DMS114 treated with DMSO at 0.1 percent for 48 hours (cell line): Measurements from ENCODE around the gene ALDH1L1.

Experiments
- DNase-seq: peaks from one replicate; lab custom pipeline; 2025; ENCODE audit not compliant: unreplicated experiment; lab: John Stamatoyannopoulos, UW

ALDH1L1 gene

DNA sequence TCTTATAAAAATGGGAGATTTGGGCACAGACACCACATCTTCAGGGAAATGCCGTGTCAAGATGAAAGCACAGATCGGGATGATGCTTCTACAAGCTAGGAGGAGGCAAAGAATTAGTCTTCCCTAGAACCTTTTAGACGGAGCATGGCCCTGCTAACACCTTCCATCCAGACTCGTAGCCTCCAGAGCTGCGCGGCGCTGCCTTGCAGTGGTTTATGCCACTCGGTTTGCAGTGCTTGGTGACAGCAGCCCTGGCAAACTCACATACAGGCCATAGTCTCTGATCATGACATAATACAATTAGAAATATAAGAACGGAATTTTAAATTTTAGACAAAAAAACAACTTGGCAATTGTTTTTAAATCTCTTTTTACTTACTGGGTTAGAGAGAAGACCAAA lies 59.3 kb downstream of the ALDH1L1 start:
- no peak for DNase-seq

DNA sequence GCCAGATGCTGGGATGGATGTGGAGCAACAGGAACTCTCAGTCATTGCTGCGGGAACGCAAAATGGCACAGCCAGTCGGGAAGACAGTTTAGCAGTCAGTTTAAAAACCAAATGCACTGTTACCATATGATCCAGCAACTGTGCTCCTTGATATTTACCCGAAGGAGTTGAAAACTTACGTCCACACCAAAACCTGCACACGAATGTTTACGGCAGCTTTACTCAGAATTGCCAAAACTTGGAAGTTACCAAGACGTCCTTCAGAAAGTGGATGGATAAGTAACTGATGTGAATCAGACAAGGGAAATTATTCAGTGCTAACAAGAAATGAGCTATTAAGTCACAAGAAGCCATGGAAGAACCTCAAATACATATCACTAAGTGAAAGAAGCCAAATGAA lies 60.4 kb downstream of the ALDH1L1 start:
- no peak for DNase-seq

DNA sequence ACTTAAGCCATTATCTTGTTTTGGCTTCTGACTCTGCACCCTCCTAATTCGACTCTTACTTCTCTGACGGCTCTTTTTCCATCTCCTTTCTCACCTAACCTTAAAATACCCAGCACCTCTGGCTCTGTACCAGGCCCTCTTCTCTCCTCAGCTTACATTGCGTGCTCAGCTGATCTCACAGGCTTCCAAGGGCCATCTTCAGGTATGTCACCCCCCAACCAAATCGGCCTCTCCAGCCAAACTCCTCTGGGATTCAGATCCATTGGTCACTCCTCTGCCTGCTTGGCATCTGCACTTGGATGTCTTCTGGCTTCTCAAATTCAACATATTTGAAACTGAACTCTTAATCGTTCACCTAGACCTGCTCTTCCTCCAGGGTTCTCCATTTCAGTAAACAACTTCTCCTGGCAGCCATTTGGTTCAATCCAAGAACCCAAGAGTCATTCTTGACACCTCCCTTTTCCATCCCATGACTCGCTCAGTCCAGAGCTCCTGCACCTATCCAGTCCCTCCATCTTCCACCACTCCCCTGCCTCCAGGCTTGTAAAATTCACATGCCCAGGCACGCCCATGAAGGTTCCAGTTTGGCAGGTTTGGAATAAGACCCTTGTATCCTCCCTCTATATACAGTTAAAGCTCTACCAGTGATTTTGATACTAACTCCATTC lies 61.2 kb downstream of the ALDH1L1 start:
- no peak for DNase-seq

DNA sequence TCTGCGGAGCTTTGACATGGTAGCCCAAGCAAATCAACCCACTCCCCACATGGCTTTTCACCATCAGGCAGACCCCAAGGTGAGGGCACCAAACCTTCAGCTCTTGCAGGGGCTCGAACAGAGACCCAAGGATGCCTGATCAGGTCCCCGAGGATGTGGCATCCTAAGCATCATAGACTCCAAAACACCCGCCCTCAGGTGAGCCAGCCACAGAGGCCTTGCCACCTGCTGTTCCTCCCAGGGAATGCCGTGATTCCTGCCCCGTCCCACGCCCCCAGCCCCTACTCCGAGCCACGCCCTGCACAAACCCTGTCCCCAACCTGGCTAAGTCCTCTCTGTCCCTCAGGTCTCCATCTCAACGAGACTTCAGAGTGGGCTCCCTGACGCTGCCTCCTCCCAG lies 61.8 kb downstream of the ALDH1L1 start:
- no peak for DNase-seq

DNA sequence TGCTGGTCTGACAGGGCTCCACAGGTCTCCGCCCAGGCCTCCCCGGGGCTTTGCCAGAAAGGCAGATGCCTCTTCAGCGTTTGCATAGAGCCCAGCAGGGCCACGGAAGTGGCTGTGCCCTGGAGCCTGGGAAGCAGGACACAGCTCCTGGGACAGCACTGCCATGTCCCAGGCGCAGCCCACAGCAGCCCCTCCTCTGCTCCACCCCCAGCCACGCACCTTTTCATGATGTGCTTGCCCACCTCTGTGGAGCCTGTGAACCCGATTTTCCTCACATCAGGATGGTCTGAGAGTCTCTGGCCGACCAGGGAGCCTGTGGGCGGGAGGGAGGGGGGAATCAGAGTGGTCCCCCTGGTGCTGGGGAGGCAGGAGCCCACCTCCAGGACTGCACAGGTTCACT lies 62.6 kb downstream of the ALDH1L1 start:
- no peak for DNase-seq

DNA sequence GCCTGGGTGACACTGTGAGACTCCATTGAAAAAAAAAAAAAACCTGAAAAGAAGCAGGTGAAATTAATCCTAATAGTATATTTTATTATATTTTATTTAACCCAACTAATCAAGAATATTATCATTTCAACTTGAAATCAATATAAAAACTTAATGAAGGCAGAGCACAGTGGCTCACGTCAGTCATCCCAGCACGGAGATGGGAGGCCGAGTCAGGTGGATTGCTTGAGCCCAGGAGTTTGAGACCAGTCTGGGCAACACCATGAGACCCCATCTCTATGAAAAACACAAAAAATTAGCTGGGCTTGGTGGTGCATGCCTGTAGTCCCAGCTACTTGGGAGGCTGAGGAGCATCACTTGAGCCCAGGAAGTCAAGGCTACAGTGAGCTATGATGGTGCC lies 63.2 kb downstream of the ALDH1L1 start:
- DNase-seq: no peak

DNA sequence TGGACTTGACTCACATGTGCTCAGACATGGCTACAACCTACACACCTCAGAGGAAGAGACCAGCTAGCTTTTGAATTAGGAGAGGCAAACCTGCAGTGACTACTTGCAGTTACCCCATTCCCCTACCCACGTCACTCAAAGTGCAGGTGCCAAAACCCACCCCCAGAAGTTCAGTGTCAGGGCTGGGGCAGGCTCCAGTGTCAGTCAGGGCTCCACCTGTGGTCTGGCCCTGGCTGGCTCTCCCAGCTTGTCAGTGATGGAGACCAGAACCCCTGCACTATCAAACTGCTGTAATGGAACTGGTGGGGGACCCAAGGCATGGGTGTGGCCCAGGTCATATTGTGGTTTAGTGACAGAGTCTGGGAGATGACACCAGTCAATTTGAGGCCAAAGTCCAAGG lies 63.9 kb downstream of the ALDH1L1 start:
- DNase-seq: no peak

DNA sequence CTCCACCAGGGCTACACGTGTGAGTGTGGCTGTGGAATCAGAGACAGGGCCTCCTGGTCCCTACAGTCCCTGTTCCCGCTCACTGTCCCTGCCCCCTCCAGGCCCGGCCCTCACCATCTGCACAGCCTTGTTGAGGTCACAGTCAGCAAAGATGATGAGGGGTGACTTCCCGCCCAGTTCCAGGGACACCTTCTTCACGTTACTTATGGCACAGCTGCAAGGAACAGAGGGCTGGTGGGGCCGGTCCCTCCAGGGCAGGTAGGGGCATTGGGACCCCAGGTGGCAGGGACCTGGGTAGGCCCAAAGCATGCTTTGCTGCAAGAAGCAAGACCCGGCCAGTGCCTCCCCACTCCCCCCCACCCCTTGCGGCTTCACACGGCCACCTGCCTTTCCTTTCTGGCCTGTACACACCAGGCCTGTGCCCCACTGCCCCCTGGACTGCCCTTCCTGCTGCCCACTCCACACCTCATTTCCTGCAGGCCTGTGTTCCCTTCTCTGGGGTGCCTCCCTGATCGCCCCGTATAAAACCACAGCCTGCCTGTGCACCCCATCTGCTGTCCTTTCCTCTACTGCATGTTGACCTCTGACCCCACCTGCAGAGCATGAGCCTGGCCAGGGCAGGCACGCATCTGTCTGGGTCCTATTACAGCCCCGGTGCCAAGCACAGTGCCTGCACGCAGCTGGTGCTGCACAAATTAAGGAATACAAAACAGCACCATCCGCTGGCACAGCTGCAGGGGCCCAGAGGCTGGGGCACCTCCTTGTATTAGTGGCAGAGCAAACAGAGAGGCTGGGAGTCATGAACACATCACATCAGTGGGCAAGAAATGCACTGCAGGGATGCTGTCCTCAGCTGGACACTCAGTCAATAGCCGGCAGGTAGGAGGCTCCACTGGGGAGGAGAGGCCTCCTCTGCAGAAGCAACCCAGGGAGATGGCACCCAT lies 65.7 kb downstream of the ALDH1L1 start:
- DNase-seq: no peak

DNA sequence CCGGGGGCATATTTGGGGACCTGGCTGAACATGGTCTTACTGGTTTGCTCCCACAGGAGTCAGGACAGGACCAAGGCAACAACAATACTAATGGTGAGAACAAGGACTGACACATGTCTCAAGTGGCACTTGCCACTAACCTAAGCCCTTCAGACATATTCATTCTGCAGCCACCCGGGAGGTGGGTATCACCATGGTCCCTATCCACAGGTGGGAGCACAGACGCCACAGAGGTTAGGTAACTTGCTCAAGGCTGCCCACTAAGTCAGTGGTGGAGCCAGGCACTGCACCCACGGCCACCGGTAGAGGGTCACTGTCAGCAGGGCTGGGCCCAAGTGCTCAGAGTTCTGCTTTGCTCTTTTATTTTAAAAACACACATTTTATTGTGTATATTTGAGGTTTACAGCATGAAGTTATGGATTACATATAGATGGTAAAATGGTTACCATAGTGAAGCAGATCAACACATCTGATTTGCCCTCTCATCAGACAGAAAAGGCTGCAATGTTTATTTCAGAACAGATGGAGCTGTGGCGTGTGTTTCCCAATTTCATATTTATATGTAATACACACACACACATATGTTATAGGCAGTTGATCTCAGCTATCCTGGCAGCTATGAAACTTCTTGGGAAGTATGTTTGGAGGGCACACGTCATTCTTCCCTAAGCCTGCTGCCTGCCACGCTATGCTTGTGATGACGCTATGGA lies 66.5 kb downstream of the ALDH1L1 start:
- no peak for DNase-seq

DNA sequence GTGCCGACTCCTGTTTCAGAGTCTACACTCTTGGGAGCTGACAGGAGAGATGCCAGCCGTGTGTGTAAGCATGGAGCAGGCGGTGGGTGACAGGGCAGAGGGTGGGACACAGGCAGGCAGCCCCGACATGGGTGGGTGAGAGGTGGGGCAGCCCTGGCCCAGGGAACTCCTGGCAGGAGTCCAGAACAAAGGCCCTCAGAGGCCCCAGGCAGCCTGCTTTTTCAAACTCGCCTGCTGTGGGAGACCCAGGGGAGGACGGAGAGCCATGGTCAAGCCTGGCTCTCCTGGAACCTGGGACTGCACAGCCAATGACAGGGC lies 67.2 kb downstream of the ALDH1L1 start:
- DNase-seq: no peak

DNA sequence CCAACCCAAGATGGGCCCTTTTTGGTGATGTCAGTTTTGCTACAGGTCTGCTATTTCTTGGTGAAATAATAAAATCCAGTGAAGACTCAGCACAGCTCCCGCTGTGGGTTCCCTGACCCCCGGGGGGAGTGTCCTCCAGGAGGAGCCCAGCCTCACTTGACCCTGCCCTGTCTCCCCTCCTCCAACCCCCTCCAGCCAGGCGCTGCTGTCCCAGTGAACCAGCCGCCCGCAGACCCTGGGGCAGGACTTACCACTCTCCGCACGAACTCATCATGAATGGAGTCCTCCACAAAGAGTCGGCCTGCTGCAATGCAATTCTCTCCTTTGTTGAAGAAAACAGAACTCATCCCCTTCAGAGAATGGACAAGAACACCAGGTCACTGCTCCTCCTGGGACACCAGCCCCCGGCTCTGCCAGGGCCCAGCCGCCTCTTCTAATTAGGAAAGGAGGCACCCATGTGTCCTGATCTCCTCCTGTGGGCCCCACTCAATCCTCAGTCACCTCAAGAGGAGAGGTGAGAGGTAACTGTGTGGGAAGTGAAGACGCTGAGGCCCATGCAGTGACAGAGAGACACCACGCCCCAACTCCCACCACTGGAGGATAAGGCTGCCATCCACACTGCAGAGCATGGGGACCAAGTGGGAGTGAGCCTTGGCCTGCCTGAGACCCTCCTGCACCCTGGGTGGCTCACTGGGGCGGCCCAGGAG lies 67.7 kb downstream of the ALDH1L1 start:
- DNase-seq: no peak

DNA sequence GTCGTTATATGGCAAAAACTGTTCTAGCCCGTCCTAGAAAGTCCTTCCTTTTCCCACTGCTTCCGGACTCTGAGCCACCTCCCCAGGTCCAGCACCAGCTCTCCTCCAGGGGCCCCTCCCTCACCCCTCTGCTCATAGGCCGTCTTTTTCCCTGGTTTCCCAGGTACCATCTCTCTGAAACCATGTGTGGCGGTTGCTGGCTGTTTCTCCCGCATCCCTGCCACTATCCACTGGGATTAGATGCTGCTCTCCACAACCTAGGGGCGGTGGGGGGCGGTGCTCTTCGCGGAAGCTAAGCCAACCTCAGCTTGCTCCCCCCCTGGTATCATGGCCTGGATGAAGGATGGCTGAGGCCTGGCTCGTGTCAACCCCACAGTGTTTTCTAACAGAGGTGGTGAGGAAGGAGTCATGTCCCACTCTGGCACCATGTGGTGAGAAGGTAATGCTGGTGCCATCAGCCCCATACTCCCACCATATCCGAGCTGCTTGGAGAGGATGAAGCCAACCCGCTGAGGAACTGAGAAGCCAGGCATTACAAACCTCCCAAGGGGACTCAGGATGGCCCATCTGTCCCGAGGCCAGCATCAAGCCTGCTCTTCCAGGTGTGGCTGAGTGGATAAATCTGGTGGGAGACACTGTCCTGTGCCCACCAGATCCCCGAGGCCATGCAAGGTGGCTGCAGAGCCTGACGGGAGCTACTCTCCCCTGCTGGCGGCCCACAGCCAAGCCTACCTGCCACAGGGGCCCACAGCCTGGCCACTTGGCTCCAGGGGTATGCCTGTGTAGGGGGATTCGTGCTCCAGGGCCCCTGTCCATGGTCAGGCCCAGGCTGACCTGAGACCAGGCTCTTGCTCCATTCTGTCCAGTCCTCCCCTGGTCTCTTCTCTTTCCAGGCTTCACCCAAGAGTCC lies 68.6 kb downstream of the ALDH1L1 start:
- no peak for DNase-seq

DNA sequence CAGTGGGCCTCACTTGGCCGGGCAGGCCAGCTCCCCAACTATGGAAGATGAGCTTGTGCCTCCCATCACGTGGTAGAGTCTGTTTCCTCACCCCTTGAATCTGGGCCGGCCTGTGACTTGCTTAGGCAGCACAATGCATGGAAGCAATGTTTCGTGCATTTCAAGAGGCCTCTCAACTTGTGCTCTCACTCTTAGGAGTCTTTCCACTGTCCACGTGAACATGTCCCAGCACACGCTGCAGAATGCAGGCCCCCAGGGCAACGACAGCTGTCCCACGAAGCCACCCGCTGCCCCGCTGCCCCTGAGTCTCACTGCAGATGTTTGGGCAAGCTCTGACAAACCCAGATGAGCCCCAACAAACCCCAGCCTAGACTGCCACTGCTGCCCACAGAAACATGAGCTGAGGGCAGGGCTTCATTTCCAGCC lies 69.2 kb downstream of the ALDH1L1 start:
- DNase-seq: no peak

DNA sequence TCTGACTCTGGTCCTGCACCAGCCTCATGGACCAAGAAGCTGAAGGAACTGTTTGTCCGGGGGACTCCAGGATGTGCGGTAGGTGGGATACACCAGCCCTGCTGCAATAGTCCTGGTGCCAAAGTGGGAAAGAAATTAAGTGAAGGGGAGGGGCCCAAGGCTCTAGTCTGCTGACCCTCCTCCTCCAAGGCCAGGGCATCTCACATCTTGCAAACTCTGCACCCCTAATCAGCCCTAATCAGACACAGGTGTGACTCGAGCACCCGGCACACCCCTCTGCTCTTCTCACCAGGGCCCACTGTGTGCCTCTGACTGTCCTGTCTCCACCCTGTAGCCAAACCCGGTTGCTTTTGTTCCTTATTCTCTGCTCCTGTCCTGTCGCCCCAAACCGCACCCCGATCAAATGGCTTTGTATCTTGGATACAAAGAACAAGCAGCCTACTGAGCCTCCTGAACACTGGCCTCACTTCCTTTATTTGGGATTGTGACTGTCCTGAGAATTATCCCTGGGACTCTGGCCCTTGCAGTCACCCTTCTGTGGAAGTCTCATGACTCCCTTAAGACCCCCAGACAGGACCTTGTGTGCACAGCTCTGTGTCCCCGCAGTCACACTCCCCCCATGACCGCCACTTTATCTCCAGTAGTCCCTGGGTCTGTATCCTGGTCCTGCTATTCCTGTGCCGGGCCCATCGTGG lies 69.8 kb downstream of the ALDH1L1 start:
- DNase-seq: no peak

DNA sequence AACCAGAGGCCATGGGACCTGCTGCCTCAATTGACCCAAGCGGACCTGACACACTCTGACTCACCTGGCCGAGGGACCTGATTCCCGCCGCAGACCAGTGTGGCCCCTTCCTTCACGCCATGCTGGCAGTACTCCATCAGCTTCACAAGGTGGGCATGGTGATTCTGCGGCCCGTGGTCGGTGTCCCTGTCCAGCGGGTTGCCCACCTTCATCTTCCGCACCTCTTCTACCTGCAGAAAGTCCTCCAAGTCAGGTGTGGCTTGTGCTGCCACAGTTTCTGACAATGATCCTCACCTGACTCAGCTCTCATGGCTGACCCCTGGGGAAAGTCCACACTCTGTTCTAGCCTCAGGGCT lies 70.5 kb downstream of the ALDH1L1 start:
- no peak for DNase-seq

DNA sequence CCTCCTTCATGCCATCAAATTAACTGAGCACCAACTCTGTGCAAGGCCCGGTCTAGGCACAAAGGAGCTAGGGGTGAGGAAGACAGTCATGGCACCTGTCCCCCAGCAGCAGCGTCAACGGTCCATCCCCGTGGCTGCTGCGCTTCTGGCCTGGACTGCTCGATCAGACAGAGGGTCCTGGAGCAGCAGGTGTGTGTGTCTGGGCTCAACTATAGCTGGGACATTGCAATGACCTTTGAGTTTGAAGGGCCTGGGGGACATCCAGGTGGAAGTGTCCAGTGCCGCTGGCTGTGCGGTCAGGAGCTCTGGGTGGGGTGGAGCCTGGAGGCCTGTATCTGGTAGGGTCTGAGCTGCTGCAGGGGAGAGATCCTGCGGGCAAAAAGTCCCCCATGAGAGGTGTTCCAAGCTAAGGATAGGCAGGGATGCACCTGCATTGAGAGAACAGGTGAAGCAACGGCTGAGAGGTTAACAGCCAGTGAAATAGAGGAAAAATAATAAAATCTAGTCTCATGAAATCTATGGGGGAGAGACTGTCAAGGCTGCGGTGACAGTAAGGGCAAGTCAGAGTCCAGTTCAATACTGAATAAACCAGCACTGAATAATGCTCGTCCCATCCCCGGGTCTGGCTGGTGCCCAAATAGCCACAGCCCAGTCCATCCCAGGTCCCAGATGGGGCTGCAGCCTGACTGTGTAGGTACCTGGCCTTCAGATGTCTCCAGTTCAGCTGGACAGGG lies 71.1 kb downstream of the ALDH1L1 start:
- DNase-seq: no peak

DNA sequence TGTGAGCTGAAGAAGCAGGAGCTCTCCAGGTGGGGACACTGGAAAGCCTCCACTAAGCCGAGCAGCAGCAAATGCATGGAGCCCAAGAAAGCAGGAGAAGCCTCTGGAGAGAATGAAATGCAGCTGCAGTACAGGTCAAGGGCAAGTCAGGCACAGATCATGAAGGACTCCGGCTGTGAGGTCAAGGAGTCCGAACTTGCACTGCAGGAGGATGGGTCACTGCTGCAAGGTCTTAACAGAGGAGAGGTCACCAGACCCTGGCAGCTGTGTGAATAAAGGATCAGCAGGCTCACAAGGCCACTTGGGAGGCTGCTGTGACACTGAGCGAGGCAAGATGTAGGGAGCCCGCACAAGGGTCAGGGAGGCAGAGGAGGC lies 71.7 kb downstream of the ALDH1L1 start:
- no peak for DNase-seq

DNA sequence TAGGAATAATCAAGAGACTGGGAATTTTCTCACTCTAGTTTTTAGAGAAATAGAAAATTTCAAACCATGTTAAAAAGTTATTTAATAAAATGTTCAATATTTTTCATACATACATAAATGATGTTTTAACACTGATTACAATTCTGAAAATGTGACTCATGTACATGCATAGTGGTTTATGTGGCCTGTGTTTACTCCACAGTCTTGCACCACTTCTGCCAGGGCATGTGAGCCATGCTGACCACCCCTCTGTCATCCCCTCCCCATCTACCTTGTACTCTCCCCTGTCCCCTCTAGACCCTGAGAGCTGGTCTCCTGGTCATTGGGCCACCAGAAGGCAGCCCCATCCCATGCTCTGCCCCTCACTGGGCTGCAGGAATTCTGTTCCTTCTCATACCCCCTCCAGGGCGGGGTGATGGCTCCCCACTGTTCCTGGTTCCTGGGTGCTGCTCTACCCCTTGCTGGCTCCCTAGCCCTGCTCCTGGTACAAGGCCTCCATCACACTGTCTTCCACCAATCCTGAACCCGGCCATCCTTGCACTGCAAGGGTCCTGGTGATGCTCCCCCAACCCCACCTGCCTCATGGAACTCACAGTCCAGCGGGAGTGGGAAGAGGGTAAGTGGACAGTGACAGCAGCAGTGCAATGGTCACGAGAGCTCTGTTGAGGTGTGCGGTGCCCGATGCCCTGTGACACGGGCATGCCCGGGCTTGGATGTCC lies 72.3 kb downstream of the ALDH1L1 start:
- DNase-seq: no peak
